GM21576 (cell line): ENCODE results near the gene BTNL3.
"Not testable (repeated sequence)": the region's sequence is repeated elsewhere in the genome, so short reads cannot be mapped to it uniquely, and the experiment has no call there.

Source experiments
- ATAC-seq: cut with Tn5 transposase; IDR thresholded peaks from one replicate; pipeline ENCODE4 v1.9.1; 2021; ENCODE audit warnings: mild to moderate bottlenecking, moderate library complexity; ENCODE audit not compliant: unreplicated experiment

The BTNL3 gene

DNA sequence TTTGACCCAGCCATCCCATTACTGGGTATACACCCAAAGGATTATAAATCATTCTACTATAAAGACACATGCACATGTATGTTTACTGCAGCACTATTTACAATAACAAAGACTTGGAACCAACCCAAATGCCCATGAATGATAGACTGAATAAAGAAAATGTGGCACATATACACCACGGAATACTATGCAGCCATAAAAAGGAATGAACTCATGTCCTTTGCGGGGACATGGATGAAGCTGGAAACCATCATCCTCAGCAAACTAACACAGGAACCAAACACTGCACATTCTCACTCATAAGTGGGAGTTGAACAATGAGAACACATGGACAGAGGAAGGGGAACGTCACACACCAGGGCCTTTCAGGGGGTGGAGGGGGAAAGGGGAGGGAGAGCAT is 28.8 kb downstream of the BTNL3 start:
- ATAC-seq, result not testable (repeated sequence)

DNA sequence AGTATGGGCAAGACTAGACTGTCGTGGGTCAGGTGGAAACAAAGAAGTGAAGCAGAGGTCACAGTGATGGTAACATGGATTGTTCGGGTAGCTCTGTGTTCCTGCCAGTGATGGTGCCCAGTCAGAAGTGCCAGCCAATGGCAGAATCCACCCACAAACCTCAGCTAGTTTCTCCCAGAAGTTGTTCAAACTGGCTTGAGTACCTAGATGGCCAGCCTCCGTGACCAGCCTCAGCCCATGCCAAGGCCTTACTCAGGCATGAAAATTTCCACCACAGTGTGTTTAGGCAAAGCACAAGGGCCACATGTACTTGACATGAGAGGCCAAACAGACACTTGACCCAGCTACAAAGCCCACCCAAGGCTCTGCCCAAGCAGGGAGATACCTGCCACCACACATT is 32.0 kb downstream of the BTNL3 start:
- ATAC-seq, result no peak

DNA sequence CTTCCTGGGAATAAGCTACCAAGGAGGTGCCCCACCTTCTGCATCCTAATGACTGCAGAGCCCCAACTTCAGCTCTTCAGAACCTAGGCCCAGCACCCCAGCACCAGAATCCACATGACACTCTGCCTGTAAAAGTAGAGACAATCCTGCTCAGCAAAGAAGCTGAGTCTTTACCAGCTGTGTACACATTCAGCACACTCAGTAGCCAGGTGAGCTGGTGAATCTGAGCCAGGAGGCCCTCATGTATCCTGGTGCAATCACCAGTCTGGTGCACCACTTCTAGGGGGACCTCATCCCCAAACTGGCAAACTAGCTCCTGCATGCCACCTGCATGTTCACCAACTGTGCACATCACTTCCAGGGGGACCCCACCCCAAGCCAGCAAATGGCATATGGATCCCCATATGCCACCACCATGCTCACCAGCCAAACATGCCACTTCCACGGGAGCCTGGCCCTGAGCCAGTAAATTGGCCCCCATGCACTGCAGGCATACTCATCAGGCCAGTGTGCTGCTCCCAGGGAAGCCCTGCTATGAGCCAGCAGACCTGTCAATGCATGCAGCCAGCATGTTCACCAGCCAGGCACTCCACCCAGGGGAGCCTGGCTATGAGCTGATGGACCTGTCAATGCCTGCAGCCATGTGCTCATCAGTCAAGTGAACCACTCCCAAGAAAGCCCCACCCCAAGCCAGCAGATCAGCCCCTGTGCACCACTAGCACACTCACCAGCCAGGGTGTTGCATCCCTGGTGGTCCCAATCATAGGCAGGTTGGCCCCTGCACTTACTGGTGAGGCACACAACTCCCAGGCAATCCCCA is 35.8 kb downstream of the BTNL3 start:
- ATAC-seq, result no peak

DNA sequence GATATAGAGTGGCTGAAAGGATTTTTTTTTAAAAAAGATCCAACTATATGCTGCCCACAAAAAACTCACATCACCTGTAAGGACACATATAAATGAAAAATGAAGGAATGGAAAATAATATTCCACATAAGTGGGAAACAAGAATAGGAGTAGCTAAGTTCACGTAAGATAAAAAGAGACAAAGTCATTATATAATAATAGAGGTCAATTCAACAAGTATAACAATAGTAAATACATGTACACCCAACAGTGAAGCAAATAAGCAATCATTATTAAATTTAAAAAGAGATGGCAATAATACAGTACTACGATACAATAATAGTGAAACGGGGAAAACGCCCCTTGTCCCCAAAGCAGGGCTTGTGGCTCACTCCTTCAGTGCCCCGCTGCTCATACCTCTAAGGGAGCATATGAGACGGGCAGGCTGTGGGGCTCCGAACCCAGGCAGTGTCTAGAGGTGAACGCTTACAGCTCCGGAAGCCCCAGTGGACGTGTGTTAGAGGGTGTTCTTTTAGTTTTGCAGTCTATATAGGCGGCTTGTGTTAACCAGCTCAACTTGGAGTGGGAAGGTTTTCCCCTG is 38.9 kb downstream of the BTNL3 start:
- ATAC-seq, result no peak

DNA sequence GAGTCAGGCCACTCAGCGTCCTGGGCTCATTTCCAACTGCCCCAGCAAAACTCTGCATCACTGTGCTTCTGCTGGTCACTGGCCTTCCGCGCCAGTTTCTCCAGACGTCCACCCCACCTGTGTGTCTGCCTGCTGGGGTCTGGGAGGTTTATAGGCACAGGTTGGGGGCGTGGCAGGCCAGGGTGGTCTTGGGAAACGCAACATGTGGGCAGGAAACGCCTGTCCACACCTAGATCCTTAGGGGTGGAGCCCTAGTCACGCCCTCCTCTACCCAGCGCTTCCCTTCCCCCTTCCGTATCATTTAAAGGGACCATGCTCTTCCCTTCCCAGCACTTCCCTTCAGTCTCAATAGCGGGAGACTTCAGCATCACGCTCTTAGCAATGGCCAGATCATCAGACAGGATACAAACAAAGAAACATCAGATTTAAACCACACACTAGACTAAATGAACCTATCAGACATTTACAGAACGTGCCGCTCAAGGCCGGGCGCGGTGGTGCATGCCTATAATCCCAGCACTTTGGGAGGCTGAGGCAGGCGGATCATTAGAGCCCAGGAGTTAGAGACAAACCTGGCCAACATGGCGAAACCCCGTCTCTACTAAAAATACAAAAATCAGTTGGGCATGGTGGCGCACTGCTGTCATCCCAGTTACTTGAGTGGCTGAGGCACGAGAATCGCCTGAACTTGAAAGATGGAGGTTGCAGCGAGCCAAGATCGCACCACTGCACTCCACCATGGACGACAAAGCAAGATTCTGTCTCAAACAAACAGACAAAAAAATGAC is 39.6 kb downstream of the BTNL3 start:
- no peak for ATAC-seq

DNA sequence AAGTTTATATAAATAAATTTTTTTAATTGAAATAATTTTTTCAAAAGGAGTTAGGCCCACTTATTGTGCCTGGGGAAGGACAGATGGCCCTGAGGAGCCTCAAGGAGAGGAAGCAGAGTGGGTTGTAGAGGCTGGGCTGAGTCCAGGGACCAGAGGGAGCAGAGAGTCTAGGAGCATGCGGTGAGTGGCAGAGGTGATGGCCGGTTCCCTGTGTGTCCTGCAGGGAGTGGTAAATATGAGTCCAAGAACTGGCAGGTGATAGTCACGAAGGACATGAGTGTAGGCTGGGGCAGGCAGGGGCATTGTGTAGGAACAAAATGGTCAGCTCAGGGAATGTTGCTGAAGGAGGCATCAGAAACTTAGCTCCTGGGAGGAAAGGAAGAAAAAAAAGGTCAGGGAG is 43.1 kb downstream of the BTNL3 start:
- no peak for ATAC-seq

DNA sequence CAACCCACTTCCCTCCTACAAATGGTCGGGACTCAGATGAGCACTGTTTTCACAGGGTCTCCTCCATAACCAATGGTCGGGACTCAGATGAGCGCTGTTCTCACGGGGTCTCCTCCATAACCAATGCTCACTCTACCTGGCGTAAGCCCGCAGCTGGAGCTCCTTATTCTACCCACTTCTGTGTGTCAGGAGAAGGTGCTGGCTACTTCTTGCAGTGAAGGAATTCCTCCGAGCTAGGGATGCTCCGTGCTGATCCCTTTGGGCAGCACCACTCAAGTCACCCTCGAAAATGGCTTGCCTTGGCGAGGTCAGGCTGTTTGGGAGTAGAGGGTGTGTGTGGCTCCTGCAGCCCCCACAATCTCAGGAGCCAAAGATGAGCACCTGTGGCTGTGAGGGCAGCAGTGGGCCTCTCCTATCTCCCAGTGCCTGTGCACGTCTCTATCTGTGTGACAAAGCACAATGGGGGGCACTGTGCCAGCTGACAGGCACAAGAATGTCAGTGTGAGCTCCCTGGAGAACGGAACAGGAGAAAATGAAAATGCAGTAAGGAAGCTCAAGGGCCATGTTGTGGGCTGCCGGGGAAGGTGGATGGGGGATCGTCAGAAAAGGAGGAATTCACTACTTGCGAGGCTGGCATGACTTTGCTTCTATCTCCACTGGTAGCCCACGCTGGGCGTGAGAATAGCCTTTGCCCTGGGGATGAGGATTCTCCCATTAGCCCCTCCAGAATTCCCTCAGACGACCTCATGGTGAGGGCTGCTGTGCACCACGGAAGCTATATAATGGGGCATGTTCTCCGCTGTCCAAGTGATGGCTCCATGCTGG is 47.6 kb downstream of the BTNL3 start:
- no peak for ATAC-seq

DNA sequence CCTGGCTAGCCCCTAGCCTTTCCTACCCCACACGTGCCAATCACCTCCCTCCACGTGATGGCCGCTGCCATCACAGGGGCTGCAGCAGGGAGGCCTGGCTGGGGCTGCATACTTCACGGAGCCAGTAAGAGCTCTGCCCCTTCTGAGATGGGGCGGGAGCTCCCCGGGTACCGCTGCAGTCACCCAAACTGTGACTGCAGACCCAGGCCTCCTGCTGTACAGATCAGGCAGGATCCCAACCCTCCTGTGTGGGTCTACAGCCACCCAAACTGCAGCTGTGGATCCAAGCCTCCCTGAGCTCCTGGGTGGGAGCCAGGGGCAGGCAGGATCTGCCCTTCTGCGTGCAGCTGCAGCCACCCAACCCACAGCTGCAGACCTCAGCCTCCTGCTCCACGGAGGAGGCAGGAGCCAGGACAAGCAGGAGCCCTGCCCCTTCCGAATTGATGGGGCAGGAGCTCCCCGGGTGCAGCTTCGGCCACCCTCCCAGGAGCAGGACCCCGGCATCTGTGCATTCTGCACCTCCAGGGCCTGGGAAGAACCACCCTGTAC is 48.2 kb downstream of the BTNL3 start:
- no peak for ATAC-seq

DNA sequence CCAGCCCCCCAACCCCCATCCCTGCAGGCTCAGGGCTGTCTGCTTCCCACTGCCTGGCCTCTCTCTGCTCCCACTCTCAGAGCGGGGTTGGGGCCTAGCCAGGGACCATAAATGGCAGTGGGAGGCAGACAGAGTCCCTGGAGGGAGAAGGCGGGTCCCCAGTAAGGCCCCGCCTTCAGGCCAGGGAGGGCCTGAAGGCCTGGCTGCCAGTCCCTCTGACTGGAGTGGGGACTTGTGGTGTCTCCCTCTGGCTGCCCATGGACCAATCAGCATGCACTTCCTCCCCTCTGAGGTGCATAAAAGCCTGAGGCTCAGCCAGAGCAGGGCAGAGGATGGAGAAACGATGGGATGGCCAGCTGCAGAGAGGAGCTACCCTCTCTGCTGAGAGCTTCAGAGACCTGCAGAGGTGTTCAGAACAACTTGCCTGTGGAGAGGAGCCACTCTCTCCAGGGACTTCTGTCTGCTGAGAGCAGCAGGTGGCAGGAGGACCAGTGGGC is 48.8 kb downstream of the BTNL3 start:
- ATAC-seq, result no peak

DNA sequence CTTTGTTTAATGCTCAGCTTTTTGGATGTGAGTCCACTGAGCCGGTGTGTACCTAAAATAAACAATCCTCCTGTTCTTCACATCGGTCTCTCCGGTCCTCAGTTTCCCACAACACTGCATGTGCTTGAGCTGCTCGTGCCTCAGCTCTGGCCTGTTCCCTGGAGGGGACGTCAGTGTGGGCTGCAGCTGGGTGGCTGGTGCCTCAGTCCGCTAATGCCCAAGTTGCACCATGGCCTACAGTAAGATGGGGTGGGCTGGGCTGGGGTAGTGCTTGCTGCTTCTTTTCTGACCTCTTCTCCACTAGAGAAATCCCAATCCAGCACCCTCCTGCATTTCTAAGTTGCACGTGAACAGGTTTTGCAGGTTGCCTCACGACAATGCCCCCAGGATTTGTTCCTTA is 50.8 kb downstream of the BTNL3 start:
- ATAC-seq, result no peak

DNA sequence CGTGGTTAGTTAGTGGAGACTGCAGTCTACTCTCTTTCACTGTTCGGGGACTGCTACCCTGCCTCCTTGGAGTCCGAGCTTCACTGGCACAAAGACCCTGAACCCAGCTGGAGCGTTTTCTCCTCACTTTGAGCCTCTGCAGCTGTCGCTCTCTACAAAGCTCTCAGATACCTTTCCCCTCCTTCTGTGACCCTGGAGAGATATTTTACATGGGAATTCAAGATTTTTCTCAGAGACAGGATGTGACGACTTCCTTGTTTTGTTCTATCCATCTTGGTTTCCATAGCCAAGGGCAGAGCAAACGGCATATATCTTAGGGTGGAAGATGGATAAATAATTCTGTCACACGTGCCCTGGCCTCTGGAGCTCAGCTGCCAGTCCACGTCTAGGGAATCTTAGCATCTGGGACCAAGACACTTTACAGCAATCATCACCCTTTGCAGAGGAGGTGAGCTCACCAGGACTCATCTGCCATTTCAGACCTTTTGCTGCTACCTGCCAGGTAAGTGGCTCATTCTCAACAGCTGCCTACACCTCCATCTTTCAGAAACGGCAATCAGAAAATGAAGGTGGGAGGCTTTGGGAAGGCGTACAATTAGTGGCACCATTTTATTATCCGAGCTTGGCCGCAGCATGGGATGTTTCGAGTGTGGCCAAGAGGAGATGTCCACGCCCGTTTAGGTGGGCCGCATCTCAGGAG is 51.4 kb downstream of the BTNL3 start, which contains the start of gene BTNL9:
TSS of gene BTNL9 (plus strand) at position 336 of the 700 bp plus-strand sequence. CDS start 5,224 bp downstream, outside the sequence.
- ATAC-seq, result no peak

DNA sequence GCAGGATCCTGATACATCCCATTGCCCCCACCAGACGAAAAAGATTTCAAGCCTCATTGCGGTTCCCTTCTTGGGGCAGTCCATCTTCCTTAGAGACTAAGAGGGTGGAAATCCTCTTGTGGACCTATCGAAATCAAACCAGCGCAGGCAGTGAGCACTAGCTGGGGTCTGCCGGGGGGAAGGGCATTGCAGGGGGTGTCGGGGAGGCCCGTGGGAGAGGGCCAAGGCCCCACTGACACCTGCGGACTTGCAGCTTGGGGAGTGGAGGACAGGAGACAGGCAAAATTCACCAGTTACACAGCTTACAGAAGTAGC is 51.9 kb downstream of the BTNL3 start:
- ATAC-seq, result no peak

DNA sequence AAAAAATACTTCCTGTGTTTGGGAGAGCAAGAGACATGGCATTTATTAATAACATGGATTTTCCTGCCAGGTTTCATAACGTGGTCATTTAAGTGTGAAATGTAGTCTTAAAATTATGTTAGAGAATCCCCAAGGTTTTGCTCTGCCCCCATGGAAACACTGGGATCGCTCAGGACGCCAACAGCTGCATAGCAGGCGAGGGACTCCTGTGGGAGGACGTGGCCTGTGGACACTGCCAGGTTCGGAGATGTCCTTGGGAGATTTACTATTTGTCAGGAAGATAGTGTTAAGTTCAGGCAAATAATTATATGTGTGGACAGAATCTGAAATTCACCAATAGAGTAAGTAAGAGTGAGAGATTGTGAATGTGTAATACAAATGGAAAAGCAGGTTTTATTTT is 52.4 kb downstream of the BTNL3 start:
- ATAC-seq, result no peak

DNA sequence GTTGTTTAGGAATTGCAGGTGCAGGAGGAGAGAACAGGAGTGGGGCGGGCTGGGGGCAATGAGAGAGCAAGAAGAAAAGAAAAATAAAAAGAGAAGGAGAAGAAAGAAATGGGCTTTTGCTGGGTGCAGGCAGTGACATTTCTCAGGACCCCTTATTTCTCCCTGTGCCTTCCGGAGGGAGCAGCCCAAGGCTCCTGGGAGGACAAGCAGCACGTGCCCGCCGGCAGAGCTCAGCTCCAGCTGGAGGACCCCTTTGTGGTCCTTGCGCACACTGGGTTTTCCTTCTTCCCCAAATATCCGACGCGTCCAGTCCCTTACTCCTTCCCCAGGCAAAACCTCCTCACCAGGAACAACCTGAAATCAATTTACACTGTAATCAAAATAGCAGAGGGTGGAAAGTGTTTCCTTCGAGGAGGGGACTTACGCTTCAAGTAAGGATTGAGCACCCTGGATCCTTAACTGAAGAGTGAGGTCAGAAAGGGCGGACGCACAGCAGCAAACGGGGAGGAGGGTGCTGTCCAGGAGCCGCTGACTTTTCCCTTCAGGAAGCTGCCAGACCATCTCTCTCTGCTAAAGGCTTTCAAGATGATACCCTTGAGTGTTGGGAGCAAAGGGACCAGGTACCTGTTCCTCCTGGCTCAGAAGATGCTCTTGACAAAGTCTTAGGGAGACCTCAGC is 53.5 kb downstream of the BTNL3 start:
- no peak for ATAC-seq

DNA sequence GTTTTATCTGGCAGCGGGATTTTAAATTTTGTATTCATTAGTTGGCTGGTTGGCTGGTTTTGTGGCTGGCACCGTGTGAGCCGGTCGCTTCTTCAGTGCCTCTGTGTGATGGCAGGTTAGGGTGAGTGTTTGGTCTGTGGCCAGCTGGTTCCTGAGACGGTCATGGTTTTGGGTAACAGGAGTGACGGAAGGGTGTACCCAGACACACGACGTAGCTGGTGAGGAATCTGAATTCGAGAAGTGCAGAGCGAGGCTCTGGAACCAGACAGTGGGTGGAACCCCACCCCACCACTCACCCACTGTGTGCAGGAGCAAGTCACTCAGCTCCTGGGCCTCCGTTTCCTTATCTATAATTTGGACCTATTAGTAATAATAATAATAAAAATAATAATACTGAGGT is 54.1 kb downstream of the BTNL3 start:
- ATAC-seq, result no peak

DNA sequence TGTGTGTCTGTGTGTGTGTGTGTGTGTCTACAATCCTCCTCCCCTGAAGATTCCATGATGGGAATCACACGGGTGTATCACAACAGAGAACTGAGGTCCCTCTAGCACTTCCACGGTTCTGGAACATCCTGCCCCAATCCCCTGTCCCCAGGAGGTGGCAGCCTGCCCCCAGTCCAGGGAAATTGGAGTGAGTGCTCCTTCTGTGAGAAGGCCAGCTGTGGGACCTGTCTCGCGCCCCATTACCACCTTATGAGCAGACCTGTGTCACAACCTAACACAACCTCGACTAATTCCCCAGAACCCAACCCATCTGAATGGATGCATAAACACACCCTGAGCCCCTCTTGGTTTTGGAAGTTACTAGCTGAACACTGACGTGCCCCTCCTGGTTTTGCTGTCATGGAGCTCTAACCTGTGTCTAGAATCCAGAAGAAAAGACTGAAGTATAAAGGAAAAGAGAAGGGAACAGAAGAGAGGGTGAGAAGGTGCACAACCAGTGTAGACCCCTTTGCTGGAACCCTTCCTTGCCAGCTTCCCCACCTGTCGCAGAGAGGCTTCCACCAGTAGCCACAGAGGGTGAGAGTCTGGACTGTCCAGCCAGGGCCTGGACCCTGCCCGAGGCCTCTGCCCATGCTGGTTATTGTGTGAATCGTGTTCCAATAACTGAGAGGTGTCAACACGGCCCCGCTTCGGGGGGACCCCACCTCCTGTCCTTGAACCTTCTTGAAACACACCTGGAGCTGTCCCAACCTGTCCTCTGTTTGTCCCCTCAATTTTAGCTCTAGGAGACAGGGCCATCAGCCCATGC is 54.8 kb downstream of the BTNL3 start:
- ATAC-seq, result no peak

DNA sequence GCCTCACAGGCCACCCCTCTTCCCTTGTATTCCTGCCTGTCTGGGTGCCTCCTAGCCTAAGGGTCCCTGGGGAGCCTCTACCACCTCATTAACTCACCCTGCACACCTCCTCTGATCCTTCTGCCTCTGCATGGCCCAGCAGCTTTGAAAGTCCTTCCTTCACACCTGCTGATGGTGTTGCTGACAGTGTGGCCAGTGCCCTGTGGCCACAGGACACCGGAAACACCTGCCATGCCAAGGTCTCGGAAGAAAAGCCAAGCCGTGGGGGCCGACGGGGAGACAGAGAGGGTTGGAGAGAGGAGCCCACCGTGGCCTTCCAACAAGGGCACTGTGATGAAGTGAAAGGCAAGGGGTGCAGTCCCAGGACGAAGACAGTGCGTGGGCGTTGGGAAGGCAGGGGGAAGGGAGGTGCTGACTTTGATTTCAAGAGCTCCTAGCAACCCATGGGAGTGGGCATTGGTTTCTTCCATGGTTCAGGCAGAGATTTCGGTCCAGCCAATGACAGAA is 55.5 kb downstream of the BTNL3 start:
- no peak for ATAC-seq

DNA sequence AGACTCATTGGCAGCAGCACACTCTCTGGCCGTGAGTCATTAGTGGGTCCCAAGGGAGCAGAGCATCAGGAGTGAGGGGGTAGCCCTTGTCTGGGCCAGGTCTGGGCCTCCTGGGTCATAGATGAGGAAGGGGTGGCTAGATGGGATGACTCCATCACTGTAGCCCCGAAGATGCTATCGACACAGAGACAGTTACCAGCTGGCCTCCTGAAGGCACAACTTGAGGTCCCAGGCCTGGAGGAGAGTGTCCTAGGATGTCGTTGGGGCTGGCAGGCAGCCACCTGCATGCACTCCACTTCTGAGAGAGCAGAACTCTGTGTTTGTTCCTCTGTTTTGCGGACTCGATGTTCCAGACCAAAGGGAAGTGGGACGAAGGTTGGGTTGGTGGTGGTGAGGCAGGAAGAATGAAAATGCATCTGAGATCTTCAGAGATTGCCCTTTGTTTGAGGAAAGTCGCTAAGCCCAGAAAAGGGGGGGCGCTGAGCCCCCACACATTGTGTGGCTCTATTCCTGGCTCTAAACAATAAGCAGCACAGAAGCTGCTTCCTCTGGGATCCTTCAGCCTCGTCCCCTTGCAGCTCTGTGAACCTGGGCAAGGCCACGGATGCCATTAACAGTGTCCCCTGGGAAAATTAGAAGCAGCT is 56.1 kb downstream of the BTNL3 start:
- no peak for ATAC-seq
